Common myeloid progenitor, CD34-positive (primary cell): Measurements from ENCODE around the gene TMEM119.

ENCODE experiments used
- CTCF ChIA-PET: fragments of 350-600 bp; sonication (Branson Sonifier 250); formaldehyde crosslinking; loops from one replicate; lab custom pipeline; 2021; ENCODE audit warnings: antibody characterized with exemption; lab: Charles Lee
- POLR2A ChIA-PET: fragments of 350-600 bp; sonication (Branson Sonifier 250); formaldehyde crosslinking; loops from one replicate; lab custom pipeline; 2021; ENCODE audit warnings: antibody characterized with exemption; lab: Charles Lee
- DNase-seq, 3 donors: peaks; one replicate each; pipeline versions ENCODE4 v3.0.0 to v3.0.0-alpha.2; 2013
- H3K27ac ChIP-seq, 2 experiments: 1 replicate in 1 of 2; 2 replicates in 1 of 2; pipeline ENCODE4 v1.7.0; 2013; ENCODE audit warnings: inconsistent platforms in 2 of 2, low read length in 2 of 2, mild to moderate bottlenecking in 2 of 2, low read depth in 1 of 2, moderate library complexity in 1 of 2; ENCODE audit not compliant: severe bottlenecking in 2 of 2, insufficient read depth in 1 of 2, poor library complexity in 1 of 2
- H3K27me3 ChIP-seq, 5 experiments: replicated peaks in 2 of 5; 1 replicate in 3 of 5; 2 replicates in 2 of 5; pipeline versions ENCODE4 v1.6.1 to v1.7.0; 2013; ENCODE audit warnings: low read length in 4 of 5, mild to moderate bottlenecking in 2 of 5, moderate library complexity in 2 of 5, inconsistent platforms in 1 of 5; ENCODE audit not compliant: insufficient read depth in 5 of 5, control insufficient read depth in 4 of 5
- H3K36me3 ChIP-seq, 4 experiments: 1 replicate in 2 of 4; 2 replicates in 2 of 4; pipeline versions ENCODE4 v1.6.1 to v1.7.0; 2013; ENCODE audit warnings: low read length in 3 of 4, control low read depth in 1 of 4, mild to moderate bottlenecking in 1 of 4; ENCODE audit not compliant: control insufficient read depth in 4 of 4, insufficient read depth in 4 of 4
- H3K4me1 ChIP-seq, 4 experiments: 1 replicate in 3 of 4; 2 replicates in 1 of 4; pipeline versions ENCODE4 v1.6.1 to v1.7.1; 2013; ENCODE audit warnings: low read length in 3 of 4, mild to moderate bottlenecking in 3 of 4, control low read depth in 1 of 4, inconsistent platforms in 1 of 4, moderate library complexity in 1 of 4; ENCODE audit not compliant: control insufficient read depth in 4 of 4, insufficient read depth in 4 of 4; ENCODE audit errors: control extremely low read depth in 1 of 4
- H3K4me3 ChIP-seq, 7 experiments: 1 replicate in 4 of 7; 2 replicates in 3 of 7; pipeline versions ENCODE4 v1.5.1 to v1.7.0; 2013; ENCODE audit warnings: mild to moderate bottlenecking in 7 of 7, low read length in 6 of 7, moderate library complexity in 6 of 7, inconsistent platforms in 2 of 7, low read depth in 2 of 7, control low read depth in 1 of 7; ENCODE audit not compliant: insufficient read depth in 4 of 7, control insufficient read depth in 1 of 7; ENCODE audit errors: extremely low read depth in 1 of 7
- H3K9me3 ChIP-seq, 5 experiments: 1 replicate in 4 of 5; 2 replicates in 1 of 5; pipeline versions ENCODE4 v1.6.1 to v1.7.1; 2013; ENCODE audit warnings: low read length in 4 of 5, mild to moderate bottlenecking in 2 of 5, inconsistent platforms in 1 of 5, low read depth in 1 of 5, moderate library complexity in 1 of 5; ENCODE audit not compliant: control insufficient read depth in 4 of 5, insufficient read depth in 2 of 5; ENCODE audit errors: control extremely low read depth in 1 of 5
- WGBS: methylation state at CpG from one replicate; pipeline ENCODE4 v1.1.5; 2013; ENCODE audit not compliant: insufficient coverage; 5-methylcytosine and 5-hydroxymethylcytosine counted together

Gene TMEM119

GRCh38 chr12:108627134-108627920 is 29.4 kb upstream of the TMEM119 start:
- peaks cover 13 to 60% (median 50%) of the 10 kb centered on the region in 4 experiments for H3K4me1 ChIP-seq
- no peaks in the 10 kb centered on the region for H3K9me3 ChIP-seq
- H3K27me3 ChIP-seq, result no peaks in the 10 kb centered on the region
- POLR2A ChIA-PET, result no interaction called here
- CTCF ChIA-PET, result interaction anchor here (1.2 to 30.5 kb wide), 5 partner anchors 9 to 198 kb away, joined by 3 to 591 read pairs (median 4); partner anchors contain the start of genes ISCU and SART3
- peaks cover 7 to 48% (median 29%) of the 10 kb centered on the region in 4 experiments for H3K36me3 ChIP-seq
- WGBS, result 100% methylated on average over 5 of the region's 8 CpGs
- peak overlapping the region in 1 of 2 experiments; percentile 87 for H3K27ac ChIP-seq
- DNase-seq, result no peak
- H3K4me3 ChIP-seq, result peak overlapping the region in 2 of 7 experiments; percentile 3 to 8

- Histone ChIP-seq H3K36me3 (peaks cover 7 to 55% (median 45%) of the 10 kb centered on the region in 4 experiments), H3K27me3 (no peaks in the 10 kb centered on the region), H3K4me3 (no peak overlapping the region), H3K9me3 (no peaks in the 10 kb centered on the region), H3K4me1 (peaks cover 10 to 48% (median 30%) of the 10 kb centered on the region in 4 experiments), H3K27ac (no peak overlapping the region)
- WGBS, result 88% methylated on average over 3 of the region's 3 CpGs
- CTCF ChIA-PET, result interaction anchor here (1.4 to 30.5 kb wide), 2 partner anchors 10 to 57 kb away, joined by 4 to 591 read pairs; partner anchors contain the start of genes ISCU and SART3
- no peak for DNase-seq
- POLR2A ChIA-PET, result no interaction called here
These were observed 27.3 kb upstream of the TMEM119 start for GRCh38 chr12:108625228-108625627.

GRCh38 chr12:108623577-108623976 is 25.7 kb upstream of the TMEM119 start:
- Histone ChIP-seq H3K36me3 (peaks cover 7 to 61% (median 49%) of the 10 kb centered on the region in 4 experiments), H3K9me3 (no peaks in the 10 kb centered on the region), H3K4me1 (peaks cover 5 to 37% (median 13%) of the 10 kb centered on the region in 4 experiments)

DNA sequence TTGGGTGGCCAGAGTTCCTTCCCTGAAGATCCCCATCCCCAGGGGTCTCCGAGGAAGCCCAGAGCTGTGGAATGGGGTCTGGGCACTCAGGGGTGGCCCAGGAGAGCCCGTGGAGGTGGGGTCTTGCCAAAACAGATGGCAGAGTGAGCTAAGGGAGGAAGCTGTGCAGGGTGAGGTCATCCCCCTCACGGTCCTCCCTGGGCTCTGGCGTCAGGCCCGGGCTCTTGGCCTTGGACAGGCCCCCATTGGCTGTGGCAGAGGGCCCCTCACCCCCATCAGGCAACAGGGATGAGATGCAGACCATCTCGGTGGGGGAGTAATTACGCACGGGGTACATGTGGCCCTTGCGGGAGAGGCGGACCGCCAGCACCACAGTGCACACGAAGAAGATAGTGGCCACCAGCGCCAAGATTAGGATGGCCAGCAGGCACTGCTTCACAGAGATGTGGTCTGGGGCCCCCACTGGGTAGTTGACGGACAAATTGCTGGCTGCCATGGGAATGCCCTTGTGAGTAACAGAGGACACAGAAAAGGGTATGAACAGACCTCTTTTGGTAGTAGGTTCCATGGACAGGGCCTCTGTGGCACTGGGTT is 25.1 kb upstream of the TMEM119 start:
- CTCF ChIA-PET, result interaction anchor here (1.4 to 30.5 kb wide), 3 partner anchors 8 to 54 kb away, joined by 3 to 591 read pairs (median 120); partner anchors contain the start of genes ISCU, SART3 and SELPLG
- POLR2A ChIA-PET, result no interaction called here
- 95% methylated on average over 13 of the region's 14 CpGs for WGBS

More at GRCh38 chr12:108623577-108623976, 25.7 kb upstream of the TMEM119 start:
- DNase-seq, result no peak
- no peaks in the 10 kb centered on the region for H3K27me3 ChIP-seq
- H3K4me3 ChIP-seq, result no peak overlapping the region
- ChIA-PET CTCF (interaction anchor here (30.5 kb wide), 1 partner anchor 55 kb away, joined by 591 read pairs; the partner anchor contains the start of genes ISCU and SART3), POLR2A (no interaction called here)
- 100% methylated on average over 8 of the region's 8 CpGs for WGBS
- no peak overlapping the region for H3K27ac ChIP-seq

DNA sequence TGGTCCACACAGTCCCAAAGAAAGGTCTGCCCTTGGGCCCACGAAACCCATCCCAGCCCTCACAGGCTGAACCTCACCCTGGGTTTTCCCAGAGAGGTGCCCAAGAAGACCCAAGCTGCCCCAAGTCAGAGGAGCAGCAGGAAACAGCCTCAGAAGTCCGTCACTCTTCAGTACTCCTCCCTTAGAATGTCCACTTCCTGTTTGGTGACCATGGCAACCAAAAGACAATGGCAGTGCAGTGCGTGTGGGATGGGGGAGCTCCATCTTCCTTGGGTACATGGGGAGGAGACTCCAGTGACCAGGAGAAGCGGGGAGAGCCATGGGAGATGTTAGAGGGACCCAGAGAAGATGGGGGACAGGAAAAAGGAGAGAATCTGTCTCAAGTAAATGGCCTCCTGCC is 24.5 kb upstream of the TMEM119 start:
- peak overlapping the region in 1 of 2 experiments; percentile 32 for H3K27ac ChIP-seq
- H3K9me3 ChIP-seq, result no peaks in the 10 kb centered on the region
- CTCF ChIA-PET, result interaction anchor here (1.4 to 30.5 kb wide), 3 partner anchors 9 to 54 kb away, joined by 3 to 591 read pairs (median 120); partner anchors contain the start of genes ISCU, SART3 and SELPLG
- H3K4me3 ChIP-seq, result no peak overlapping the region
- WGBS, result 75% methylated on average over 4 of the region's 4 CpGs
- no peaks in the 10 kb centered on the region for H3K27me3 ChIP-seq
- POLR2A ChIA-PET, result no interaction called here
- DNase-seq, result no peak
- peaks cover 0 to 37% (median 11%) of the 10 kb centered on the region in 4 experiments for H3K4me1 ChIP-seq
- H3K36me3 ChIP-seq, result peaks cover 7 to 57% (median 49%) of the 10 kb centered on the region in 4 experiments

More for the DNA sequence above, 25.1 kb upstream of the TMEM119 start:
- no peak for DNase-seq
- Histone ChIP-seq H3K27me3 (no peaks in the 10 kb centered on the region), H3K27ac (peak overlapping the region in 1 of 2 experiments; percentile 32), H3K36me3 (peaks cover 7 to 61% (median 49%) of the 10 kb centered on the region in 4 experiments), H3K4me3 (no peak overlapping the region), H3K9me3 (no peaks in the 10 kb centered on the region), H3K4me1 (peaks cover under 1 to 37% (median 8%) of the 10 kb centered on the region in 4 experiments)

- ChIA-PET POLR2A (no interaction called here), CTCF (interaction anchor here (0.6 to 30.5 kb wide), 6 partner anchors 10 to 182 kb away, joined by 3 to 591 read pairs (median 4); partner anchors contain the start of genes ISCU, SART3 and SELPLG)
- H3K27me3 ChIP-seq, result no peaks in the 10 kb centered on the region
- H3K27ac ChIP-seq, result no peak overlapping the region
- 100% methylated on average over 2 of the region's 3 CpGs for WGBS
- H3K4me1 ChIP-seq, result peaks cover 3 to 44% (median 20%) of the 10 kb centered on the region in 4 experiments
- H3K4me3 ChIP-seq, result no peak overlapping the region
- peaks cover 0 to under 1% (median 0%) of the 10 kb centered on the region in 5 experiments for H3K9me3 ChIP-seq
- peaks cover 2 to 52% (median 46%) of the 10 kb centered on the region in 4 experiments for H3K36me3 ChIP-seq
- no peak for DNase-seq
These were observed 23.3 kb upstream of the TMEM119 start for GRCh38 chr12:108621161-108621560.
